Right renal cortex interstitium (tissue), 3 donors: ENCODE data around the gene MRPL58. TPM values are rescaled to one million over a fixed set of nuclear protein-coding genes. Genes with fewer than 3 reads are reported as not detected.
"Not testable (repeated sequence)": the region's sequence is repeated elsewhere in the genome, so short reads cannot be mapped to it uniquely, and the experiment has no call there.

Source experiments
- DNase-seq, 3 donors: peaks; one replicate each; pipeline ENCODE4 v3.0.0-alpha.2; 2013; ENCODE audit warnings: low read depth in 3 of 3, low spot score in 2 of 3
- polyA plus RNA-seq, 3 donors: library from polyadenylated mRNA; unstranded; fragments of 120-200 nt; gene quantifications; one replicate each; pipeline ENCODE4 v1.2.1, GENCODE V29; 2013; ENCODE audit not compliant: insufficient read length in 3 of 3

MRPL58 gene
- polyA plus RNA-seq, 3 donors: 24.1 to 28.1 (median 27.5) TPM

- DNase-seq: no peak
Observed at GRCh38 chr17:75011401-75012095, 922 bp upstream of the MRPL58 start.

- DNase-seq: no peak
Observed at GRCh38 chr17:75012096-75012345, 449 bp upstream of the MRPL58 start.

- no peak for DNase-seq
Observed at GRCh38 chr17:75013092-75013559, 656 bp downstream of the MRPL58 start.

GRCh38 chr17:75019146-75019545, 6.7 kb downstream of the MRPL58 start:
- no peak for DNase-seq

- DNase-seq: no peak
Observed at GRCh38 chr17:75019710-75020109, 7.2 kb downstream of the MRPL58 start.

- no peak for DNase-seq
Observed at GRCh38 chr17:75020331-75021110, 8.1 kb downstream of the MRPL58 start.

GRCh38 chr17:75024686-75025397, 12.4 kb downstream of the MRPL58 start:
- DNase-seq: no peak

GRCh38 chr17:75025398-75025734, 12.9 kb downstream of the MRPL58 start:
- DNase-seq: not testable (repeated sequence)

GRCh38 chr17:75026650-75027049, 14.2 kb downstream of the MRPL58 start:
- DNase-seq: not testable (repeated sequence)

GRCh38 chr17:75030161-75030560, 17.7 kb downstream of the MRPL58 start:
- DNase-seq: no peak

- no peak for DNase-seq
Observed at GRCh38 chr17:75031972-75032719, 19.7 kb downstream of the MRPL58 start.

- no peak for DNase-seq
Observed at GRCh38 chr17:75032720-75033280, 20.3 kb downstream of the MRPL58 start.

- peak in 2 of 3 donors; percentile 86 to 90 for DNase-seq
Observed at GRCh38 chr17:75033346-75034235, 21.1 kb downstream of the MRPL58 start.

GRCh38 chr17:75034236-75034908, 21.9 kb downstream of the MRPL58 start:
- DNase-seq: peak in 2 of 3 donors; percentile 80 to 82

- DNase-seq: no peak
Observed at GRCh38 chr17:75036643-75037268, 24.3 kb downstream of the MRPL58 start.

- no peak for DNase-seq
Observed at GRCh38 chr17:75039238-75039637, 26.8 kb downstream of the MRPL58 start.

- DNase-seq: no peak
Observed at GRCh38 chr17:75041656-75042280, 29.3 kb downstream of the MRPL58 start.

- not testable (repeated sequence) for DNase-seq
Observed at GRCh38 chr17:75043789-75044188, 31.3 kb downstream of the MRPL58 start.
